NB4 (cell line): Measurements from ENCODE around the gene SAFB.
A peak's percentile ranks its signal among the peaks of the same experiment; 100 is the strongest.
"Not testable (repeated sequence)": the region's sequence is repeated elsewhere in the genome, so short reads cannot be mapped to it uniquely, and the experiment has no call there.

Source experiments
- DNase-seq: peaks from one replicate; pipeline ENCODE4 v3.0.0; 2010; ENCODE audit warnings: low read depth
- H3K4me3 ChIP-seq: one replicate; pipeline ENCODE4 v1.5.1; 2011; ENCODE audit warnings: mild to moderate bottlenecking, low read depth, low read length, moderate library complexity
- CTCF ChIP-seq: IDR thresholded peaks from one replicate; pipeline ENCODE4 v1.5.1; 2012; ENCODE audit warnings: low read depth, low read length
- MAX ChIP-seq: IDR thresholded peaks from 2 replicates; pipeline ENCODE4 v1.6.1; 2011; ENCODE audit warnings: low read depth, low read length
- MYC ChIP-seq: IDR thresholded peaks from 2 replicates; pipeline ENCODE4 v1.6.1; 2011; ENCODE audit warnings: low read depth, low read length
- POLR2A ChIP-seq: IDR thresholded peaks from 2 replicates; pipeline ENCODE4 v1.6.1; 2011; ENCODE audit warnings: mild to moderate bottlenecking; ENCODE audit not compliant: insufficient read length; ENCODE audit errors: extremely low read depth

Gene SAFB

DNA sequence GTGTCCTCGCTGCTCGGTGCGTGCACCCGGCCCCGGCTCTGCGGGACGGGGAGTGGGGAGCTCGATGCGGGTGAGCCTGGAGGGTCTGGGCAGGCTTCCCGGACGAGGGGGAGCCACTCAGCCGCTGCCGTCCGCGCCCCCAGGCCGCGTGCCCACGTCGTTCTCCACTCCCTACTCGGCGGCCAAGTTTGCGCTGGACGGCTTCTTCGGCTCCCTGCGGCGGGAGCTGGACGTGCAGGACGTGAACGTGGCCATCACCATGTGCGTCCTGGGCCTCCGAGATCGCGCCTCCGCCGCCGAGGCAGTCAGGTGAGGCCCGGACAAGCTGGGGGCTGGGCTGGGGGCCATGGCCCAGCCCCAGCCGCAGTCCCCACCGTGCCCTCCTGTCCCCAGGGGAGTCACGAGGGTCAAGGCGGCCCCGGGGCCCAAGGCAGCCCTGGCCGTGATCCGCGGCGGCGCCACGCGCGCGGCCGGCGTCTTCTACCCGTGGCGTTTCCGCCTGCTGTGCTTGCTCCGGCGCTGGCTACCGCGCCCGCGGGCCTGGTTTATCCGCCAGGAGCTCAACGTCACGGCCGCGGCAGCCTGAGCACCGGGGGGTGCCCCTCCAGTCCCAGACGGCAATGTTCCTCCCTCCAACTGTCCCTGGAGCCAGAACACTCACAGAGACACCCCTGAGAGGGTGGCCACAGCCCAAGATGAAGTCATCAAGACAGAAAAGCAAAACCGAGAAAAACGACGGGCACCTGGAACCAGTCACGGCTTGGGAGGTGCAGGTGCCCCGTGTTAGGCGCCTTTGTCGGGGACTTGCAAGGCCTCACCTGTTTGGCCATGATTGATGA, 64.7 kb downstream of the SAFB start:
- no peak for DNase-seq
- TF ChIP-seq POLR2A (no peak), MYC (no peak), MAX (no peak), CTCF (no peak)
- no peak overlapping the region for H3K4me3 ChIP-seq

DNA sequence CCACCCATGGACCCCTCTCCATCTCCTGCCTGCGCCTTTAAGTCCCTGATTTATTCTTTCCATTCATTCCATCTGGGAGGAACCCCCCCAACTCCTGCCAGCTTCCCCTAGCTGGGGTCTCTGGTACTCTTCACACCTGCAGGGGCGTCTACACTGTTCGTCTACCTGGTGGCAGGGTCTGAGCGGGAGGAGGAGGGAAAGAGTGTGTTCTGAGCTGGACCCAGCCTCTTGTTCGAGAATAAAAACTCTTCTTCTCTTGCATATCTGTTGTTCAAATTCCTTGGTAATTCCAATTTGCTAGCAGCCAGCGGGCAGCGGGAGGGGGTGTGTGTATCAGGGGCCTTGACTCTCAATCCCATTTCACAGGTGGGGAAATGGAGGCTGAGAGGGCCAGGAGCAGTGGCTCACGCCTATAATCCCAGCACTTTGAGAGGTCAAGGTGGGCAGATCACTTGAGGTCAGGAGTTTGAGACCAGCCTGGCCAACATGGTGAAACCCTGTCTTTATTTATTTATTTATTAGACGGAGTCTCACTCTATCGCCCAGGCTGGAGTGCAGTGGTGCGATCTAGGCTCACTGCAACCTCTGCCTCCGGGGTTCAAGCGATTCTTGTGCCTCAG, 65.5 kb downstream of the SAFB start:
- DNase-seq = not testable (repeated sequence)

GRCh38 chr19:5690125-5690954, 67.5 kb downstream of the SAFB start, which contains the start of gene RPL36:
TSS of gene RPL36 (plus strand) at chr19:5690295. CDS start at chr19:5690508, 213 bp downstream.
- TF ChIP-seq MYC (peak; percentile 92), POLR2A (peak; percentile 97), CTCF (peak; percentile 67), MAX (peak; percentile 83)
- peak within 1 kb of the TSS; percentile 85 for H3K4me3 ChIP-seq
- DNase-seq = peak; percentile 92

More for the DNA sequence above, 65.5 kb downstream of the SAFB start:
- H3K4me3 ChIP-seq = not testable (repeated sequence)

GRCh38 chr19:5690955-5691821, 68.3 kb downstream of the SAFB start:
- peak; percentile 59 for DNase-seq
- TF ChIP-seq POLR2A (no peak), MAX (no peak; the same call in 1 of the 2 replicates), MYC (no peak), CTCF (no peak)
- H3K4me3 ChIP-seq = peak overlapping the region; percentile 85

GRCh38 chr19:5691822-5692722, 69.2 kb downstream of the SAFB start:
- no peak for TF ChIP-seq MYC
- no peak for TF ChIP-seq MAX
- TF ChIP-seq POLR2A = peak; percentile 10
- no peak for TF ChIP-seq CTCF
- peak; percentile 34 for DNase-seq
- peak overlapping the region; percentile 85 for H3K4me3 ChIP-seq
